G401.6 (cell line): ENCODE measurements around the gene IPMK.
"Not testable (repeated sequence)": the region's sequence is repeated elsewhere in the genome, so short reads cannot be mapped to it uniquely, and the experiment has no call there.

Source experiments
- FAIRE-seq: peaks from 2 replicates; lab custom pipeline; 2012; peaks lifted over from hg19 to GRCh38; lab: Jason Lieb, UNC

Gene IPMK

GRCh38 chr10:58266826-58267712 is 625 bp downstream of the IPMK start:
- FAIRE-seq, result no peak

DNA sequence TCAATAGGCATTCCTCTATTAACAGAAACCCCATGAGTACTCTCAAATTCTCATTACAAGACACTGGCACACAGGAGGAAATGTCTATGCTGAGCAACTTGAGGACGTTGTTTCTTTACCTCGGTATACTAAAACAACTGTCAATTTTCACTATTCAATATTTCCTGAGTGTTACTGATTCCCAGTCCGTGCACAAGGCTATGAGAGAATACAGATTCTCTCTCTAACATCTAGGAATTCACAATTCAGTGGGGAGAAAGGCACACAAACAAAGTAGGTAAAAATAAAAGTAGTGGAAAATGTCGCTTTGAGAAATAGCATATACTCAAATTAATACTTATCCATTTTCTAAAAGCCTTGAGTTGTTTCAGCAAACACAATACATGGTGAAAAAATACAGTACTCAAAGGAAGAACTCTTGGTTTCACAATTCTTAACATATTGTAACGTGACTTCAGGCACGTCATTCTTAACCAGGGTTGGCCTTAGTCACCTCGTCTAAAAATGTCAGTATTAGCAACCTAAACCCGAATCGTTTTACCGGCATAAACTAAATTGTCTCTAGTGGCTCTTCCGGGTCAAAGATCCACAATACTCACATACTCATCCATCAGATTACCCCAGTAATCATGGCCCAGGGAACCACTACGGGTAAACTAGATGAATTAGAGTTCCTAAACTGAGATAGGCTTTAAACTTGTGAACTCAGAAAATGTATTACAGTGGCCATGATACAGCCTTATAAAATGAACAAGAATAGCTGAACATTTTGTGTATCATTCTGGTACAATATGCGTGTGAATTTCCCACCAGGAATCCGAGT is 1.5 kb downstream of the IPMK start:
- no peak for FAIRE-seq

GRCh38 chr10:58265249-58265648 is 2.4 kb downstream of the IPMK start:
- FAIRE-seq, result no peak

- peak; percentile 52 for FAIRE-seq
These were observed 2.9 kb downstream of the IPMK start for GRCh38 chr10:58264780-58265179.

- FAIRE-seq, result no peak
These were observed 4.9 kb downstream of the IPMK start for GRCh38 chr10:58262766-58263165.

DNA sequence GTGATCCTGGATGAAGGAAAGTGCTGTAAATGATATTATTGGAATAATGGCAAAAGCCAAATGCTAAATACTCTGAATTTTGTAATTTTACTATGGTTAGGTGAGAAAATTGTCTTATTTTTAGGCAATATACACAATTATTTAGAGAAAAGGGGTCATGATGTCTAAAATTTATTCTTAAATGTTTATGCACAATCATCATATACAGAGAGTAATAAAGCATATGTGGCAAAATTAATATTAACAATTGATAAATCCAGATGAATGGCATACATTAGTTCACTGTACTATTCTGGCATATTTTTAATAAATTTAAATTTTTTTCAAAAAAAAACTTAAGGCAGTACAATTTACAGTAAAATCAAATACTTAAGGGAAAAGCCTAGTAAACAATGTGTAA is 7.4 kb downstream of the IPMK start:
- FAIRE-seq, result peak; percentile 17

DNA sequence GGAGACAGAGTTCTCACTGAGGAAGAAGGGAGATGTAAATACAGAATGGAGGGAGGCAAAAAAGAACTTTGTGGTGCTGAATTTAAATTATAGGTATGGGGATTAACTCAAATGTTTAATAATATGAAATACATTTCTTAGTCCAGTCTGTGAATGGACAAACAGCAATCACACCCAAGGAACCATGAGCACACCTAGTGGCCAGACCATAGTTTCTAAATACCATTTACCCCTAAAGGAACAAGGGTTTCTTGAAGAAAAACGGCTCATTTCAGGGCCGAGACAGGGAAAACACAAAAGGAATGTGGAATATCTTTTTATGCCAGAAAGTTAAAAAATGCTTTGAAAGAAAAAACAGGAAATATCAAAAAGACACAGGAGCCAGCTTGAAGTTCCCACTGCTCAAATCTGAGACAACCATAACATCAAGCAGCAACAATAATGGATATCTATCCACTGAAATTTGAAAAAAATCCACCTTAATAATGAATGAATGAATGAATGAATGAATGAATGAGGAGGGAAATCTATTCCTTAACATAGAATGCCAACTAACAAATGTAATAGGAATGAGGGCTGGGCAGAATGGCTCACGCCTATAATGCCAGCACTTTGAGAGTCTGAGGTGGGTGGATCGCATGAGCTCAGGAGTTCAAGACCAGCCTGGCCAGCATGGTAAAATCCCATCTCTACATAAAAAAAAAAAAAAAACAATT is 8.6 kb downstream of the IPMK start:
- peak; percentile 23 for FAIRE-seq

DNA sequence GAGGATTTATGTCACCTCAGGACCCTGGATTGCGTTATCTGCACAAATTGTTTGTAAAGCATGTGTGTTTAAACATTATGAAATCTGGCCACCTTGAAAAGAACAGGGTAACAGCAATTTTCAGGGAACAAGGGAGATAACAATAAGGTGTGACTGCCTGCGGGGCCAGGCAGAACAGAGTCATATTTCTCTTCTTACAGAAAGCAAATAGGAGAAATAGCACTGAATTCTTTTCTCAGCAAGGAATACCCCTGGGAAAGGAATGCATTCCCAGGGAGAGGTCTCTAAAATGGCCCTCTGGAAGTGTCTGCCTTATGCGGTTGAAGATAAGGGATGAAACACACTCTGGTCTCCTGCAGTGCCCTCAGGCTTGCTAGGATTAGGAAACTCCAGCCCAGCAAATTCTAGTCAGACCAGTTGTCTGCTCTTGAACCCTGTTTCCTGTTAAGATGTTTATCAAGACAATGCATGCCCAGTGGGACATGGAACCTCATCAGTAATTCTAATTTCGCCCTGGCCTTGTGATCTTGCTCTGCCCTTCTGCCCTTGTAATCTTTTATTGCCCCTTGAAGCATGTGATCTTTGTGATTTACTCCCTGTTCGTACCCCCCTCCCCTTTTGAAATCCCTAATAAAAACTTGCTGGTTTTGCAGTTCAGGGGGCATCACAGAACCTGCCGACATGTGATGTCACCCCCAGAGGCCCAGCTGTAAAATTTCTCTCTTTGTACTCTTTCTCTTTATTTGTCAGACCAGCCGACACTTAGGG is 11.5 kb downstream of the IPMK start:
- not testable (repeated sequence) for FAIRE-seq

DNA sequence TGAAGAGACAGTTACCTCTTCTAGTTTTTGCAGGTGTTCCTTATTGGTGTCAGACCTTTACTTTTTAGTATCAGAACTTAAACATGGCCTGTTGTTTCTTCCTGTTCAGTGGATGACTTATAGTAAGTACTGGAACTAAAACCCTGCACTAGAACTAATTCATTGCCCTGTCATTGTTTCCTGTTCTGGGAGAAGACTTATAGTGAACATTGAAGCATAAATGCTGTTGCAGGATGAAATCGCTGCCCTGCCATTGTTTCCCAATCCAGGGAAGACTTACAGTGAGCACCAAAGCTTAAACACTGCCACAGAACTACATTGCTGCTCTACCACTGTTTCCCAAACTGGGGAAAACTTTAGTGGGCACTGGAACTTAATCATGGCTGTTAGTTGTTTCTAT is 13.1 kb downstream of the IPMK start:
- no peak for FAIRE-seq

GRCh38 chr10:58253184-58253583 is 14.5 kb downstream of the IPMK start:
- FAIRE-seq, result no peak

- FAIRE-seq, result not testable (repeated sequence)
These were observed 23.0 kb downstream of the IPMK start for GRCh38 chr10:58244666-58245065.

DNA sequence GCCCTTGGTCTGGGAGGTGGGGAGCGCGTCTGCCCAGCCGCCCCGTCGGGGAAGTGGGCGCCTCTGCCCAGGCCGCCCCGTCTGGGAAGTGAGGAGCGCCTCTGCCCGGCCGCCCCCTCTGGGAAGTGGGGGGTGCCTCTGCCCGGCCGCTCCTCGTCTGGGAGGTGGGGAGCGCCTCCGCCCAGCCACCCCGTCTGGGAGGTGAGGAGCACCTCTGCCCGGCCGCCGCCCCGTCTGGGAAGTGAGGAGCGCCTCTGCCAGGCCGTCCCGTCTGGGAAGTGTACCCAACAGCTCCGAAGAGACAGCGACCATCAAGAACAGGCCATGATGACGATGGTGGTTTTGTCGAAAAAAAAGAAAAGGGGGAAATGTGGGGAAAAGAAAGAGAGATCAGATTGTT is 23.5 kb downstream of the IPMK start:
- not testable (repeated sequence) for FAIRE-seq

- FAIRE-seq, result not testable (repeated sequence)
These were observed 23.9 kb downstream of the IPMK start for GRCh38 chr10:58243801-58244200.

- FAIRE-seq, result no peak
These were observed 24.4 kb downstream of the IPMK start for GRCh38 chr10:58243269-58243668.

GRCh38 chr10:58241346-58241745 is 26.3 kb downstream of the IPMK start:
- FAIRE-seq, result no peak

GRCh38 chr10:58240531-58240930 is 27.2 kb downstream of the IPMK start:
- no peak for FAIRE-seq

- no peak for FAIRE-seq
These were observed 28.0 kb downstream of the IPMK start for GRCh38 chr10:58239561-58240169.

GRCh38 chr10:58237014-58237834 is 30.5 kb downstream of the IPMK start:
- FAIRE-seq, result peak; percentile 84

GRCh38 chr10:58229856-58230255 is 37.8 kb downstream of the IPMK start:
- not testable (repeated sequence) for FAIRE-seq

DNA sequence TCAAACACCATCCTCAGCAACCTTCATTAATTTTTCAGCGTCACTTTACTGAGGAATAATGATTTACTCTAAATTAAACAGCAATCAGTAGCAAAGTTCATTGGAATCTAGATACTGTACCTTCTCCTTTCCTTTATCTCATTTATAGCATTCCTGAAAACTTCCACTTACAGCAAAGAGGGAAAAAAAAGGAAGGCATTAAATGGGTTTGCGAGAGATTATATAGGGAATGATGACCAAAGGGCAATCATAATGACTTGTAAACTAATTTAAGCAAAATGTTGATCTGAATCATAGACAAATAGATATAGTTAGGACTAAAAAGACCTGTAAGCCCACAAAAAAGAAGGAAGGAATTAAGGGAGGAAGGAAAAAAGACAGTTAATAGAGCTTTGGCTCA is 42.0 kb downstream of the IPMK start:
- no peak for FAIRE-seq
